Caco-2 (cell line): ENCODE measurements around the gene GMPPA. TPM values are rescaled to one million over a fixed set of nuclear protein-coding genes. Genes with fewer than 3 reads are reported as not detected.

Experiments used
- BruUV-seq: library from RNA; stranded (reverse); fragments of 400-500 nt; replicated peaks from 2 replicates; lab custom pipeline; 2021; lab: Mats Ljungman, UMichigan
- CTCF ChIA-PET: fragments of 300-600 bp; sonication (Branson Sonifier 250); formaldehyde crosslinking; loops from one replicate; lab custom pipeline; 2022; ENCODE audit warnings: antibody characterized with exemption; lab: Charles Lee
- POLR2A ChIA-PET: fragments of 300-600 bp; sonication (Branson Sonifier 250); formaldehyde crosslinking; loops from one replicate; lab custom pipeline; 2022; ENCODE audit warnings: antibody characterized with exemption; lab: Charles Lee
- DNase-seq, 2 experiments: peaks; one replicate each; pipeline versions ENCODE4 v3.0.0 to v3.0.0-alpha.2; 2020 to 2022
- H3K27me3 ChIP-seq: replicated peaks from 2 replicates; pipeline ENCODE4 v1.6.0; 2011; ENCODE audit warnings: low read length; ENCODE audit not compliant: control insufficient read depth, insufficient read depth
- H3K36me3 ChIP-seq: 2 replicates; pipeline ENCODE4 v1.5.1; 2011; ENCODE audit warnings: low read length; ENCODE audit not compliant: control insufficient read depth, insufficient read depth
- H3K4me1 ChIP-seq: fragments of 250-450 bp; sonication (Bioruptor Pico); 2 replicates; pipeline ENCODE4 v1.5.1; 2020; ENCODE audit warnings: mild to moderate bottlenecking
- H3K4me3 ChIP-seq: 2 replicates; pipeline ENCODE4 v1.5.1; 2011; ENCODE audit warnings: low read depth, mild to moderate bottlenecking, control low read depth, low read length
- H3K9me3 ChIP-seq: fragments of 250-450 bp; sonication (Bioruptor Pico); 2 replicates; pipeline ENCODE4 v1.5.1; 2020; ENCODE audit warnings: mild to moderate bottlenecking, moderate library complexity
- H3K27ac Mint-ChIP-seq: one replicate; pipeline ENCODE4 v1.8.0; 2022; ENCODE audit warnings: mixed read lengths; ENCODE audit not compliant: unreplicated experiment
- H3K27me3 Mint-ChIP-seq: one replicate; pipeline ENCODE4 v1.8.0; 2022; ENCODE audit warnings: mixed read lengths; ENCODE audit not compliant: insufficient read depth, unreplicated experiment
- H3K36me3 Mint-ChIP-seq: one replicate; pipeline ENCODE4 v1.8.0; 2022; ENCODE audit warnings: mild to moderate bottlenecking, mixed read lengths; ENCODE audit not compliant: insufficient read depth, unreplicated experiment
- H3K4me1 Mint-ChIP-seq: one replicate; pipeline ENCODE4 v1.8.0; 2022; ENCODE audit warnings: low read depth, mixed read lengths; ENCODE audit not compliant: unreplicated experiment
- H3K4me3 Mint-ChIP-seq: one replicate; pipeline ENCODE4 v1.8.0; 2022; ENCODE audit warnings: mild to moderate bottlenecking, moderate library complexity, mixed read lengths; ENCODE audit not compliant: unreplicated experiment
- H3K9me3 Mint-ChIP-seq: one replicate; pipeline ENCODE4 v1.8.0; 2022; ENCODE audit warnings: mixed read lengths; ENCODE audit not compliant: unreplicated experiment
- intact Hi-C: fragments of 100-400 bp; cut with micrococcal nuclease; formaldehyde crosslinking; loops from one replicate; pipeline ENCODE4 v1.10.0; 2022; ENCODE audit not compliant: unreplicated experiment
- total RNA-seq: library from RNA; stranded (reverse); gene quantifications from 2 replicates; pipeline ENCODE4 v1.2.3, GENCODE V29; 2022
- TF ChIP-seq, protein P1 (sequence below), 2 experiments: fragments of 200-600 bp in 1 of 2; IDR thresholded peaks; 1 replicate in 1 of 2; 2 replicates in 1 of 2; pipeline versions ENCODE4 v1.5.1 to v1.8.0; 2011 to 2022; ENCODE audit warnings: antibody characterized with exemption in 1 of 2, control low read depth in 1 of 2, inconsistent platforms in 1 of 2, low read depth in 1 of 2, low read length in 1 of 2, mild to moderate bottlenecking in 1 of 2, moderate library complexity in 1 of 2; ENCODE audit not compliant: insufficient read depth in 1 of 2, severe bottlenecking in 1 of 2, unreplicated experiment in 1 of 2

GMPPA gene
- total RNA-seq, 1 experiment from 2014 or later = 53.7 TPM

DNA sequence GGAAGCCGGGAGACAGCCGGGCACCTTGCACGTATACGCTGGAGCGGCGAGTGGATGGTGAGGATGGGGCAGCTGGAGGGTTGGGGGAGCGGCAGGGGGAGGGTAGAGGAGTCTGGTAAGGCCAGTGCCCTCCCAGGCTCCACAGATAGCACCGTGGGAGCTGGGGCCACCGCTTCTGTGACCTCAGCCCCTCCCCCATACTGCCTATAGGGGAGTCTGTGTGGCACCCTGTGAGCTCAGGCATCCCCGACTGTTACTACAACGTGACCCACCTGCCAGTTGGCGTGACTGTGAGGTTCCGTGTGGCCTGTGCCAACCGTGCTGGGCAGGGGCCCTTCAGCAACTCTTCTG, 9.9 kb upstream of the GMPPA start:
- H3K36me3 Mint-ChIP-seq = no peaks in the 10 kb centered on the region
- intact Hi-C loops = no loop called here
- H3K36me3 ChIP-seq = no peaks in the 10 kb centered on the region
- ChIA-PET POLR2A (no interaction called here), CTCF (interaction anchor here (0.5 kb wide), 1 partner anchor 73 kb away, joined by 3 read pairs; no protein-coding TSS in a partner anchor)
- no peak overlapping the region for H3K27ac Mint-ChIP-seq
- BruUV-seq = no TSS peak
- H3K4me1 ChIP-seq = peaks cover 11% of the 10 kb centered on the region; the same call in 1 of the 2 replicates
- H3K4me1 Mint-ChIP-seq = no peaks in the 10 kb centered on the region
- no peaks in the 10 kb centered on the region for H3K9me3 Mint-ChIP-seq
- TF ChIP-seq, protein P1, sequence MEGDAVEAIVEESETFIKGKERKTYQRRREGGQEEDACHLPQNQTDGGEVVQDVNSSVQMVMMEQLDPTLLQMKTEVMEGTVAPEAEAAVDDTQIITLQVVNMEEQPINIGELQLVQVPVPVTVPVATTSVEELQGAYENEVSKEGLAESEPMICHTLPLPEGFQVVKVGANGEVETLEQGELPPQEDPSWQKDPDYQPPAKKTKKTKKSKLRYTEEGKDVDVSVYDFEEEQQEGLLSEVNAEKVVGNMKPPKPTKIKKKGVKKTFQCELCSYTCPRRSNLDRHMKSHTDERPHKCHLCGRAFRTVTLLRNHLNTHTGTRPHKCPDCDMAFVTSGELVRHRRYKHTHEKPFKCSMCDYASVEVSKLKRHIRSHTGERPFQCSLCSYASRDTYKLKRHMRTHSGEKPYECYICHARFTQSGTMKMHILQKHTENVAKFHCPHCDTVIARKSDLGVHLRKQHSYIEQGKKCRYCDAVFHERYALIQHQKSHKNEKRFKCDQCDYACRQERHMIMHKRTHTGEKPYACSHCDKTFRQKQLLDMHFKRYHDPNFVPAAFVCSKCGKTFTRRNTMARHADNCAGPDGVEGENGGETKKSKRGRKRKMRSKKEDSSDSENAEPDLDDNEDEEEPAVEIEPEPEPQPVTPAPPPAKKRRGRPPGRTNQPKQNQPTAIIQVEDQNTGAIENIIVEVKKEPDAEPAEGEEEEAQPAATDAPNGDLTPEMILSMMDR (IDR thresholded peaks at IDR 0.05; ENCODE audit: insufficient read depth in 1 of 2, low read depth in 1 of 2, low read length in 1 of 2, severe bottlenecking in 1 of 2, unreplicated experiment in 1 of 2) = no peak
- H3K27me3 Mint-ChIP-seq = peaks cover 20% of the 10 kb centered on the region
- H3K9me3 ChIP-seq = no peaks in the 10 kb centered on the region
- no peak overlapping the region for H3K4me3 ChIP-seq
- H3K4me3 Mint-ChIP-seq = no peak overlapping the region
- peaks cover 3% of the 10 kb centered on the region for H3K27me3 ChIP-seq
- DNase-seq = no peak

DNA sequence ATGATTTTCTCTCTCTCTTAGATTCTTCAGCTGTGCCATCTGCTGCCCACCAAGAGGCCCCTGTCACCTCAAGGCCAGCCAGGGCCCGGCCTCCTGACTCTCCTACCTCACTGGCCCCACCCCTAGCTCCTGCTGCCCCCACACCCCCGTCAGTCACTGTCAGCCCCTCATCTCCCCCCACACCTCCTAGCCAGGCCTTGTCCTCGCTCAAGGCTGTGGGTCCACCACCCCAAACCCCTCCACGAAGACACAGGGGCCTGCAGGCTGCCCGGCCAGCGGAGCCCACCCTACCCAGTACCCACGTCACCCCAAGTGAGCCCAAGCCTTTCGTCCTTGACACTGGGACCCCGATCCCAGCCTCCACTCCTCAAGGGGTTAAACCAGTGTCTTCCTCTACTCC, 9.4 kb upstream of the GMPPA start:
- H3K36me3 ChIP-seq = no peaks in the 10 kb centered on the region
- intact Hi-C loops = no loop called here
- H3K4me1 ChIP-seq = peaks cover 8% of the 10 kb centered on the region; the same call in 1 of the 2 replicates
- CTCF ChIA-PET = interaction anchor here (0.5 kb wide), 1 partner anchor 73 kb away, joined by 3 read pairs; no protein-coding TSS in a partner anchor
- no peak overlapping the region for H3K4me3 ChIP-seq
- no TSS peak for BruUV-seq
- H3K9me3 ChIP-seq = no peaks in the 10 kb centered on the region
- H3K27me3 ChIP-seq = peaks cover 3% of the 10 kb centered on the region
- TF ChIP-seq, protein P1 (IDR thresholded peaks at IDR 0.05; ENCODE audit: insufficient read depth in 1 of 2, low read depth in 1 of 2, low read length in 1 of 2, severe bottlenecking in 1 of 2, unreplicated experiment in 1 of 2) = no peak
- Mint-ChIP-seq H3K4me1 (no peaks in the 10 kb centered on the region), H3K4me3 (no peak overlapping the region), H3K27me3 (peaks cover 20% of the 10 kb centered on the region), H3K36me3 (no peaks in the 10 kb centered on the region), H3K27ac (no peak overlapping the region), H3K9me3 (no peaks in the 10 kb centered on the region)
- POLR2A ChIA-PET = no interaction called here
- DNase-seq = no peak

DNA sequence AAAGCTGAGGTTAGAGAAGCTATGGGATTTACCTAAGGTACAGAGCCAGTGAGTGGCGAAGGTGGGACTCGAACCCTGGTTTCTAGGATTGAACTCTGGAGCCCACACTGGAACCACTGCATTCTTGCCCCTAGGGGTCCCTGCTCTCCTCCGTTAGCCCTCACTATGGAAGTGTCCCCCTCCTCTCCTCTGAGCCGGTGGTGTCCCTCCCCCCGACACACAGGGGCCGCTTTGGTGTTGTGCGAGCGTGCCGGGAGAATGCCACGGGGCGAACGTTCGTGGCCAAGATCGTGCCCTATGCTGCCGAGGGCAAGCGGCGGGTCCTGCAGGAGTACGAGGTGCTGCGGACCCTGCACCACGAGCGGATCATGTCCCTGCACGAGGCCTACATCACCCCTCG, 8.5 kb upstream of the GMPPA start:
- no peaks in the 10 kb centered on the region for H3K9me3 ChIP-seq
- H3K27me3 Mint-ChIP-seq = peaks cover 20% of the 10 kb centered on the region
- no peaks in the 10 kb centered on the region for H3K36me3 Mint-ChIP-seq
- no peaks in the 10 kb centered on the region for H3K36me3 ChIP-seq
- H3K4me1 Mint-ChIP-seq = no peaks in the 10 kb centered on the region
- intact Hi-C loops = no loop called here
- H3K4me3 Mint-ChIP-seq = no peak overlapping the region
- no peak for DNase-seq
- peaks cover 3% of the 10 kb centered on the region; the same call in 1 of the 2 replicates for H3K4me1 ChIP-seq
- no TSS peak for BruUV-seq
- ChIA-PET POLR2A (no interaction called here), CTCF (interaction anchor here (2.4 kb wide), 1 partner anchor 40 kb away, joined by 14 read pairs; no protein-coding TSS in a partner anchor)
- H3K27me3 ChIP-seq = peaks cover under 1% of the 10 kb centered on the region
- no peak overlapping the region for H3K4me3 ChIP-seq
- no peak overlapping the region for H3K27ac Mint-ChIP-seq
- no peaks in the 10 kb centered on the region for H3K9me3 Mint-ChIP-seq
- TF ChIP-seq, protein P1 (IDR thresholded peaks at IDR 0.05; ENCODE audit: insufficient read depth in 1 of 2, low read depth in 1 of 2, low read length in 1 of 2, severe bottlenecking in 1 of 2, unreplicated experiment in 1 of 2) = no peak
